ENCODE measurements around the gene CFAP92.
A peak's percentile ranks its signal among the peaks of the same experiment; 100 is the strongest.

Gene CFAP92, protein sequence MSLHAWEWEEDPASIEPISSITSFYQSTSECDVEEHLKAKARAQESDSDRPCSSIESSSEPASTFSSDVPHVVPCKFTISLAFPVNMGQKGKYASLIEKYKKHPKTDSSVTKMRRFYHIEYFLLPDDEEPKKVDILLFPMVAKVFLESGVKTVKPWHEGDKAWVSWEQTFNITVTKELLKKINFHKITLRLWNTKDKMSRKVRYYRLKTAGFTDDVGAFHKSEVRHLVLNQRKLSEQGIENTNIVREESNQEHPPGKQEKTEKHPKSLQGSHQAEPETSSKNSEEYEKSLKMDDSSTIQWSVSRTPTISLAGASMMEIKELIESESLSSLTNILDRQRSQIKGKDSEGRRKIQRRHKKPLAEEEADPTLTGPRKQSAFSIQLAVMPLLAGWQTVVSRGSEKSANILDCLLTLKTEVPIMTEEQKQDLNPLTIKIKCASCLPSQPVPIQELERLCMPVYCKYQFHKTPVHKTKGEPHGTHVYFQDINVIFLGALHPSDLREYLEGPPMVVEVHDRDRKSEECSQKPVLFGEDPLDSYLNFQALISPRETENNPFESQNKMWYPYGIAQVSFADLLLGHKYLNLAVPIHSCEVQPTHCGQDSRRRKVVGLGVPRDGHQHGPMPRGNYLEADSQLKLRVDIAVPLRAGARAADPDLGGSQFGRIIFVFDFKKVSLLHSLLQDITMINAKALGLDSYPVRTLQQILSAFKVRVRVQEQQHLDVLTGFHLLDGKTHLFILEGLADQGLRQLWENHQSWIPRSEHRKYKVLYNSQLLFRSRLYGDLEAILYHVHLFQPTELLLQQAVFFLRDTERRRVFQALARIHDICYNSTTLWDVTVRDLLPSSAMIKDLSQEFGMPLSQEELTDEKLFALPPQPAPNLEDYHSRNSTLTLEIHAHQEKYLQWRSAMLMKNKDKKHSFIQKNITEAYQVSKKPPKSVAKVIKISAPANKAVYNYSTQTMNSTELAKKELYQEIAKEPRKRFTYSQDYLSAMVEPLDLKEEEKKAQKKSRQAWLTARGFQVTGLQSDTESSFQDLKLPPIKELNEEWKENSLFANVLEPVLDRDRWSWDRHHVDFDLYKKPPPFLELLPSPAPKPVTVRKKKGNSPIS

GRCh38 chr3:128993461-128994172, at the start of gene CFAP92:
TSS of gene CFAP92 (minus strand) at chr3:128994076. CDS start at chr3:128993304, 772 bp downstream.
- Mint-ChIP-seq H3K4me3 (peak within 1 kb of the TSS; percentile 81), H3K27ac (no peak within 1 kb of the TSS), H3K9me3 (ENCODE audit: low read depth) (no peaks in the 10 kb centered on the region), H3K36me3 (peaks cover 3% of the 10 kb centered on the region), H3K27me3 (no peaks in the 10 kb centered on the region), H3K4me1 (ENCODE audit: low read depth) (peaks cover 35% of the 10 kb centered on the region)

GRCh38 chr3:129040579-129041300, 46.9 kb upstream of the CFAP92 start:
- Mint-ChIP-seq H3K27me3 (no peaks in the 10 kb centered on the region), H3K4me1 (ENCODE audit: low read depth) (peaks cover 17% of the 10 kb centered on the region), H3K9me3 (ENCODE audit: low read depth) (no peaks in the 10 kb centered on the region), H3K4me3 (no peak overlapping the region), H3K36me3 (no peaks in the 10 kb centered on the region), H3K27ac (no peak overlapping the region)

DNA sequence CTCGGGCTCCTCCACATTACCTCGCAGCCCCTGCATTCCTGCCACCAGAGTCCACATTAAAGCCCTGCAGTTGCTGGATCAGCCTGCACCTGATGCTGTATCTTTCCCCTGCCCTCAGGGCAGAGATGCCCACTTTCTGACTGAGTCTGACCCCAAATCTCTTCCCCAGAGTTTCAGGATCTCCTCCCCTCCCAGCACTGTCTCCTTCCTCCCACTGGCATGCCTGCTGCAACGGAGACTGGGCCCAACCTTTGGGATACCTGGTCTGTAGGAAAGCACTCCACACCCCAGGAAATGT, 46.1 kb upstream of the CFAP92 start:
- H3K9me3 Mint-ChIP-seq (ENCODE audit: low read depth): no peaks in the 10 kb centered on the region
- H3K27me3 Mint-ChIP-seq: no peaks in the 10 kb centered on the region
- peaks cover 22% of the 10 kb centered on the region for H3K4me1 Mint-ChIP-seq (ENCODE audit: low read depth)
- no peaks in the 10 kb centered on the region for H3K36me3 Mint-ChIP-seq
- H3K27ac Mint-ChIP-seq: no peak overlapping the region
- H3K4me3 Mint-ChIP-seq: no peak overlapping the region

DNA sequence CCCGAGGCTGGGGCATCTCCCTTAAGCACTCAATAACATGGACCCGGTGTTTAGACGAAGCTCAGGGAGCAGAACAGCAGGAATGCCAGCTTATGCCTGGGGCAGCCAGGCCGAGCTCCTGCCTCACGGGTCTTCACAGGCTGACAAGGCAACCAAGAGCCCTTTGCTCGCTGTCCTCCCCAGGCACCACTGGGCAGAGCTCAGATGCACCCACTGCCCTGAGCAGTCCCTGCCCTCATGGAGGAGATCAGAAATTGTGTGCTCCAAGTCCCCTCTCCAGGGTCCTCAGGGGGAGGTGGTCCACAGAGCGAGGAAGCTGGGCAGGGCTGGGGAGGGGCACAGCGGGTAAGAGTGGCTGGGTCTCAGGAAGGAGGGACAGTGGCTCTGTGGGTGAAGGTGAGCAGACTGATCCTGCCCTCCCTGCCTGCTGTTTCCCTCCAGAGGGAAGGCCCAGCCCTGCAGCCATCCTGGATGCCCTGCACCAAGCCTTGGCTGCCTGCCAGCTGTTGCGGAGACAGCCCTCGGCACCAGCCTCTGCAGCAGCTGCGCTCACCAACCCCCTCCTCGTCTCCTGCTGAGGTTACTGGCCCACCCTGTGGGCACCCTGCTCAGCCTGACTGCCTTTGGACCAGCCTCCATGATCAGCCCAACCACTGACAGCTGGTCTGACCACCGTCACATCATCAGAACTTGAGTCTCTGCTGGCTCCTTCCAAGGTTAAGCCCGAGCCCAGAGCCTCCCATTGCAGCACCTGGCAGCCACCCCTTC, 45.6 kb upstream of the CFAP92 start:
- Mint-ChIP-seq H3K4me1 (ENCODE audit: low read depth) (peaks cover 21% of the 10 kb centered on the region), H3K4me3 (no peak overlapping the region), H3K9me3 (ENCODE audit: low read depth) (no peaks in the 10 kb centered on the region), H3K36me3 (no peaks in the 10 kb centered on the region), H3K27ac (no peak overlapping the region), H3K27me3 (no peaks in the 10 kb centered on the region)

- no peak overlapping the region for H3K27ac Mint-ChIP-seq
Measured at GRCh38 chr3:129038121-129038855, 44.4 kb upstream of the CFAP92 start.

GRCh38 chr3:129037093-129037419, 43.2 kb upstream of the CFAP92 start:
- Mint-ChIP-seq H3K4me1 (ENCODE audit: low read depth) (peaks cover 21% of the 10 kb centered on the region), H3K27ac (no peak overlapping the region), H3K36me3 (no peaks in the 10 kb centered on the region), H3K9me3 (ENCODE audit: low read depth) (no peaks in the 10 kb centered on the region), H3K27me3 (no peaks in the 10 kb centered on the region), H3K4me3 (no peak overlapping the region)

More at GRCh38 chr3:129038121-129038855, 44.4 kb upstream of the CFAP92 start:
- peaks cover 21% of the 10 kb centered on the region for H3K4me1 Mint-ChIP-seq (ENCODE audit: low read depth)
- no peaks in the 10 kb centered on the region for H3K9me3 Mint-ChIP-seq (ENCODE audit: low read depth)
- no peaks in the 10 kb centered on the region for H3K36me3 Mint-ChIP-seq
- no peak overlapping the region for H3K4me3 Mint-ChIP-seq
- H3K27me3 Mint-ChIP-seq: no peaks in the 10 kb centered on the region

DNA sequence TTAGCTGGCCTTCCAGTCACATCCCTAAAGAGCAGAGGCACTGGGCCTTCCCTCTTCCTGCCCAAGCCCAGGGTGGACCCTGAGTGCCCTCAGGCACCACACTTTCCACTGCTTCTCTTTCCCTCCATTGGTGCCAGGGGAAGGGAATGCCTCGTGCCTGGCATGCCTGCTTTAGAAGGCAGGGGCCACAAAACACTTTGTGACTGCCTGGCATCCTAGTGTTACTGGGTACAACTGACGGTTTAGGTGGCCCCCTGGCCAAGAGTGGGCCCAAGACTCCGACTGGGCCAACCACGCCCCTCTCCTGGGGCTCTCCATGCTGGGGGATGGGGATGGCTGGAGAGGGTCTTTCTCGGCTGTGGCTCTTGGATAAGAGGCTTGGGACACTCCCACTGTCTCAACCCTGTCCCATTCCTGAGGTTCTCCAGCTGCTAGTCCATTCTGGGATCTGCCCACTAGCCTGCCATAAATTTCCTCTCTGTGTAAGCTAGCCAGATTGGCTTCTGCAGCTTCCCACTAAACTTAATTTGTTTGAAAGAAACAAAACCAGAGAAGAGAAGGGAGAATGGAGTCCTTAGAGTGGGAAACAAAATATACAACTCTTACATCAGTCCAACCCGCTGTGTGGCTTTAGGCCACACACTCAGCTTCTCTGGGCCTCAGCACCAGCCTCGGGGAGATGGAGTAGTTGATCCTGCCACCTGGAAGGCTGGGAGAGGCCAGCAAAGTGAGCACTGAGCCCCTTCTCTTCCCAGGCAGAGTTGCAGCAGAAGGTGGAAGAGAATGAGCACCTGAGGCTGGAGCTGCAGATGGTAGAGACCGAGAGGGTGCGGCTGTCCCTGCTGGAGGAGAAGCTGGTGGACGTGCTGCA, 42.6 kb upstream of the CFAP92 start:
- Mint-ChIP-seq H3K27ac (no peak overlapping the region), H3K4me1 (ENCODE audit: low read depth) (peaks cover 21% of the 10 kb centered on the region), H3K4me3 (no peak overlapping the region), H3K27me3 (no peaks in the 10 kb centered on the region), H3K36me3 (no peaks in the 10 kb centered on the region), H3K9me3 (ENCODE audit: low read depth) (no peaks in the 10 kb centered on the region)

DNA sequence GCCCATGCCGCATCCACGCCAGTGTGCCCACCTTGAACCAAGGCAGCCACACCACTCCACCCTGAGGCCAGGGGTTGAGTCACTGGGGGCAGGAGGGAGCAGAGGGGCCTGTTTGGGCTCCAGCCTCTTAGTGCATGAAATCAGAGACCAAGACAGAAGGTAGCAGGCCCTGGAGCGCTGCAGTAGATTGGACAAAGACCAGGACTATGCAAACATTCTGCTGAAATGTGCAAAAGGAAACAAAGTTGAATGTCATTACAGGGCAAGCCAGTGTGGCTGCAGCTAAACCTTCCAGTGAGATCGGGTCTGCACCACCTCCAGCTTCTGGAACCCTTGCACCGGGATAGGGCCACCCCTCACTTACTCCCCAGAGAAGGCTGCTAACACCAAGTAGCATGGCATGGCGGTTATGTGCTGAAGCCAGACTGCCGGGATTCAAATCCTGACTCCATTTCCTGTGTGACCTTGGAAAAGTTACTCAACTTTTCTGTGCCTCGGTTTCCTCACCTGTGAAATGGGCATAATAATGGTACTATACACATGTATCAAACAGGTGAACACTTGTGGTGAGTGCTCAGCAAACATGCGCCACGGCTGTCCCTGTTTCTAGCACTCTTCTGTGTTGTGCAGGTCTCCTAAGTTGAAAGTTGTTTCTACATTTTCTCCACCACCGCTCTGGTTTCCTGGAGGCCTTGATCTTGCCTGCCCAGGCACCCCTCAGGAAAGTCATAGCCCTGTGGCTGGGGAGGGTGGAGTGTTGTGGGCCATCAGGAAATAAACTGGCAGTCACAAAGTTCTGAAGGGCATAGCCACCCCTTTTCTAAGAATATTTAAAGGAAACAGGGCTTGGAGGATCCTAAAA, 41.7 kb upstream of the CFAP92 start:
- Mint-ChIP-seq H3K27ac (peak overlapping the region; percentile 22), H3K27me3 (no peaks in the 10 kb centered on the region), H3K4me1 (ENCODE audit: low read depth) (peaks cover 21% of the 10 kb centered on the region), H3K36me3 (no peaks in the 10 kb centered on the region), H3K9me3 (ENCODE audit: low read depth) (no peaks in the 10 kb centered on the region), H3K4me3 (no peak overlapping the region)

DNA sequence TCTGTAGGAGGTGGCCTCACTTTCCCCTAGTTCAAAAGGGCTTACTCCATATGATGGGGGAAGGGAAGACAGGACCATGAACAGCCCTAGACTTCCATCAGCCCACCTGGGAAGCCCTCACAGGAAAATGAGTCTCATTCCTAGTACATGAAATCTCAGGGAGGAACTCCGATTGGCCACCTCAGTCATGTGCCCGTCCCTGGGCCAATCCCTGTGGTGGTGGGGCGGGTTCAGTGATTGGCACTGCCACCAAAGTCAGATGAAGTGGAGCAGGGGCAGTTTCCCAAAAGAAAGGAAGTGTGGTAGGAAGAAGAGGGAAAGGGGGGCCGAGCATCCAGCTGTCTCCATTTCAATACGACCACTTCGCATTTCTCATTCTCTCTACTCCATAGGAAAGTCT, 40.8 kb upstream of the CFAP92 start:
- Mint-ChIP-seq H3K9me3 (ENCODE audit: low read depth) (no peaks in the 10 kb centered on the region), H3K4me3 (no peak overlapping the region), H3K36me3 (no peaks in the 10 kb centered on the region), H3K4me1 (ENCODE audit: low read depth) (peaks cover 16% of the 10 kb centered on the region), H3K27ac (no peak overlapping the region), H3K27me3 (no peaks in the 10 kb centered on the region)

- no peak overlapping the region for H3K27ac Mint-ChIP-seq
- no peaks in the 10 kb centered on the region for H3K36me3 Mint-ChIP-seq
- no peak overlapping the region for H3K4me3 Mint-ChIP-seq
- no peaks in the 10 kb centered on the region for H3K9me3 Mint-ChIP-seq (ENCODE audit: low read depth)
- no peaks in the 10 kb centered on the region for H3K27me3 Mint-ChIP-seq
- H3K4me1 Mint-ChIP-seq (ENCODE audit: low read depth): peaks cover 15% of the 10 kb centered on the region
Measured at GRCh38 chr3:129033633-129034321, 39.9 kb upstream of the CFAP92 start.

DNA sequence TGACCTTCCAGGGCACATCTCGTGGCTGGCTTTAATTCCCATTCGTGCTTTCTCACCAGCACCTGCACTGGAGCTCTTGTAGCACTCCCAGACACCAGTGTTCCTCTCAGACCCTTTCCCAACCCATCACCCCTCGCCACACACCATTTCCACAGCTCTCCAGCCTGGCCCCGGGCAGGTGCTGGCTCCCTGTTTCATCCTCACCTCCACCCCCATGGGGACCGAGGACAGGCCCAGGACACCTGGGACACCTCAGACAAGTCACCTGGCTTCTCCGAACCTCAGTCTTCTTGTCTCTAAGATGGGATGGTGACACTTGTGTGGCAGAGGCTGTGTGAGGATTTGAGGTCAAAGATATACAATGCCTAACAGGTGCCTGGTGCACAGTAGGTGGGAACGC, 39.3 kb upstream of the CFAP92 start:
- Mint-ChIP-seq H3K27ac (no peak overlapping the region), H3K4me3 (no peak overlapping the region), H3K27me3 (no peaks in the 10 kb centered on the region), H3K9me3 (ENCODE audit: low read depth) (no peaks in the 10 kb centered on the region), H3K36me3 (no peaks in the 10 kb centered on the region), H3K4me1 (ENCODE audit: low read depth) (peaks cover 15% of the 10 kb centered on the region)
